H7 (cell line): ENCODE data around the gene ST6GALNAC5. TPM values are rescaled to one million over a fixed set of nuclear protein-coding genes. Genes with fewer than 3 reads are reported as not detected.
A peak's percentile ranks its signal among the peaks of the same experiment; 100 is the strongest.

Experiments used
- DNase-seq: peaks from one replicate; pipeline ENCODE4 v3.0.0; 2012
- H3K27me3 ChIP-seq: 2 replicates; pipeline ENCODE4 v1.6.0; 2011; ENCODE audit warnings: mild to moderate bottlenecking, low read length; ENCODE audit not compliant: control insufficient read depth, insufficient read depth
- H3K36me3 ChIP-seq: replicated peaks from 2 replicates; pipeline ENCODE4 v1.5.1; 2011; ENCODE audit warnings: low read length; ENCODE audit not compliant: control insufficient read depth, insufficient read depth
- H3K4me3 ChIP-seq: 2 replicates; pipeline ENCODE4 v1.5.1; 2011; ENCODE audit warnings: low read depth, mild to moderate bottlenecking, control low read depth, low read length, moderate library complexity; ENCODE audit not compliant: insufficient read depth
- total RNA-seq: library from RNA; depleted of rRNA; stranded (reverse); fragments of >200 nt; shearing (Covaris generic); gene quantifications from 2 replicates; pipeline ENCODE4 v1.2.3, GENCODE V29; 2014

Gene ST6GALNAC5
- total RNA-seq, 1 experiment from 2014 or later = 15.7 TPM

GRCh38 chr1:76854255-76854654 lies 13.0 kb upstream of the ST6GALNAC5 start:
- Histone ChIP-seq H3K4me3 (no peak overlapping the region), H3K27me3 (no peaks in the 10 kb centered on the region), H3K36me3 (no peaks in the 10 kb centered on the region)
- DNase-seq = peak; percentile 49

DNA sequence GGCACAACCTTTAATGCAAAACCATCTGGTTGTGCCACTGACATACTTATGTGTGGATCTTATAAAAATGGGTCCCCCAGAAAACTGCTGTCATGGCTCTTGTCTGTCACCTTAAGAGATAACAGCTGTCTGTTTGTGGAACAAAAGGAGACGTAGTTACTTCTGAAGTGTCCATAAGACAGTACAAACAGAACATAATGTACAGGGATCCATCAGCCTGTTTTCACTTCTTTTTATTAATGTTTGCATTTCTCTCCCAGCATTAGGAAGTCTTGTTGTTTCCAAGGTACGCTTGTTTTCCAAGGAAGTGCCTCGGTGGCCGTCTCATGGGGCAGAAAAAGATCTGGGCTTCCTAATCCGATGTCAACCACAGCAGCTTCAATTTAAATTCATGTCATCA lies 11.2 kb upstream of the ST6GALNAC5 start:
- Histone ChIP-seq H3K36me3 (no peaks in the 10 kb centered on the region), H3K4me3 (no peak overlapping the region), H3K27me3 (no peaks in the 10 kb centered on the region)
- no peak for DNase-seq

DNA sequence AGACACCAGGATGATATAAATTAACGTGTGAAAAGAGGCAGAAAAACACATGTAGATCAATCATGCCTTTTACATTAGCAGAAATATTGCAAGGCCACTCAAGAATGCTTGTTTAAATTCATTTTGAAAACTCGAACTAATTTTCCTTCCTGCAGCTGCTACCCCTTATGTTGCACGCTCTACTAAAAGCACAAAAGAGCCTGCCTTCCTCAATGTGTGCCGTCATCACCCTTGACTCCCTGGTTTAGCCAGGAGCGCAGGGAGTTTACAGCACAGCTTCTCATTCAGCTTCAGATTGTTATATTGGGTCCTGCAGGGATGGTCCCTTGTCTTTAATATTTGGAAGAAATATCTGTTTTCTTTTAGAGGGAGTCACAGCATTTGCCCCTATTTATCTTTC lies 10.1 kb upstream of the ST6GALNAC5 start:
- no peak overlapping the region for H3K4me3 ChIP-seq
- no peaks in the 10 kb centered on the region for H3K36me3 ChIP-seq
- H3K27me3 ChIP-seq = no peaks in the 10 kb centered on the region
- DNase-seq = no peak

DNA sequence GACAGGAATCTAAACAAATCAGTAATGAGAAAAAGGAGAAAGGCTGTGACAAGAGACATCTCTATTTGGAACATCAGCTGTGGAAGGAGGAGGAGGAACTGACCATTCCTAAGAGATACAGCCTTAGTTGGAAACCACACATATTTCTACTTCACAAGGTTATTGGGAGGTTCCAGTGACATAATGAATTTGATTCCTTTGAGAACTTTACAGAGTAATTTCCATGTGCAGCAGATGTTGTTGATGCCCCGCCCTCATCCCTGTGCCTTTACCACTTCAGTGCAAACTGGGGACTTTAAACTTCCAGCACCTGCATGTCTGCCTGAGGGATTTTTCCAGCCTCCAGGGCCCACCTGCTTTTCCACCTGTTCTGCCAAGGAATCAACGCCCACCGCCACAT lies 9.3 kb upstream of the ST6GALNAC5 start:
- DNase-seq = no peak
- no peaks in the 10 kb centered on the region for H3K36me3 ChIP-seq
- no peak overlapping the region for H3K4me3 ChIP-seq
- H3K27me3 ChIP-seq = no peaks in the 10 kb centered on the region

DNA sequence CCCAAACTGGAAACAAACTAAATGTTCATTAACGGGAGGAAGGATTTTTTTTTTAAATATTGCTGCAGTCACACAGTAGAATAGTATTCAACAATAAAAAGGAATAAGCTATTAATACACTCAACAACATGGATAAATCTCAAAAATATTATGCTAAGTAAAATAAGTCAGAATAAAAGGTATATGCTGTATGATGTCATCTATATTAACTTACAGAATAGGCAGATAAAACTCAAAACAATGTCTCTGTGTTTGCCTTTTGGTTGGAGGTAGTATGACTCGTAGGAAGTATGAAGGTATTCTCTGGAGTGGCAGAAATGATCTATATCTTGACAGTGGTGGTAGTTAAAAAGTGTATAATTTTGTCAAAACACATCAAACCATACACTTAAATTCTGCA lies 6.1 kb upstream of the ST6GALNAC5 start:
- H3K36me3 ChIP-seq = no peaks in the 10 kb centered on the region
- H3K4me3 ChIP-seq = no peak overlapping the region
- H3K27me3 ChIP-seq = no peaks in the 10 kb centered on the region
- DNase-seq = no peak

GRCh38 chr1:76862447-76862846 lies 4.8 kb upstream of the ST6GALNAC5 start:
- no peak for DNase-seq
- peaks cover 2% of the 10 kb centered on the region for H3K27me3 ChIP-seq
- no peaks in the 10 kb centered on the region for H3K36me3 ChIP-seq
- H3K4me3 ChIP-seq = no peak overlapping the region

DNA sequence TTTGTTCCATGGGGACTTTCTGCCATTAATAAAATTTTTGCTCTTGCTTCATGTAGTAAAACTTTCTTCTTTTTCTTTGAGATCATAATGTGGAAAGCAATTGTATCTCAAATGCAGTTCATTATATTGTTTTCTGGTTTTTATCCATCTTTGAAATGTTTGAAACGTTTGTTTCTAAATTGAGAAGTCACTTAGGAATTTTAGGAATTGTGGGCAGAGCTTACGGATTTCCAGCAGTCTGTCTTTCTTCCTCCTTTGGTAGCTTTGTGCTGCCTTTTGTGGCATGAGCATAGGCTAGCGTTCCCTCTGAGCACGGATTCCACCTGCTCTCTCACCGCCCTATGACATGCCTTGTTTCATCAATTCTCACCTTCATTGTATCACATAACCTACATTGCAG lies 2.9 kb upstream of the ST6GALNAC5 start:
- H3K4me3 ChIP-seq = no peak overlapping the region
- H3K27me3 ChIP-seq = peaks cover 21% of the 10 kb centered on the region
- no peaks in the 10 kb centered on the region for H3K36me3 ChIP-seq
- DNase-seq = no peak

DNA sequence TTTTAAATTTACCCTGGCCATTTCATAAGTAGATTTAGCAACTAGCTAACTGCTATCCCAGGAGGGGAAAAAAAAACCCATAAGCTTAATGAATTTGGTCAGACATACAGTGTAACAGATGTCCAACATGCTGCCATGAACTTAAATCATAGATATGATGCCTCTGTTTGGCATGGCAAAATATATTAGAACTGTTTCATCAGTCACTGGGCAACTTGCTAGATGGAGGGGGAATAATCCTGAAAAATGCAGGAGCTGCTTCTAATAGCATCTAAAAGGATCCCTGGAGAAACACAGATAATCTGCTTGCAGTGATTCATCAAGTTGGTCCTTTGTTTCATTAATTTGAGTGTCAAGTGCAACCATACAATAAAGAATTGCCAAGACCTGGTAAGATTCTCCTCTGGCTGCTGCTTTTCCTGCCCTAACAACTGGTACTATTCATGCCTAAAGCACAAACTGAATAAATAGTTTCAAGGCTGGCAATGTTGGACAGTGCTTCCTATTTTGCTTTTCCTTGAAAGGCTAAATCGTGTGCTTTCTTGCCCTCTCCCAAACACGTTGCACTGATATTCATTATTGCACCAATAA lies 1.5 kb upstream of the ST6GALNAC5 start:
- H3K4me3 ChIP-seq = no peak overlapping the region
- peaks cover 23% of the 10 kb centered on the region for H3K27me3 ChIP-seq
- no peaks in the 10 kb centered on the region for H3K36me3 ChIP-seq
- no peak for DNase-seq

- Histone ChIP-seq H3K36me3 (no peaks in the 10 kb centered on the region), H3K27me3 (peaks cover 23% of the 10 kb centered on the region), H3K4me3 (no peak overlapping the region)
- DNase-seq = no peak
Measured at GRCh38 chr1:76866566-76866965, 714 bp upstream of the ST6GALNAC5 start.

DNA sequence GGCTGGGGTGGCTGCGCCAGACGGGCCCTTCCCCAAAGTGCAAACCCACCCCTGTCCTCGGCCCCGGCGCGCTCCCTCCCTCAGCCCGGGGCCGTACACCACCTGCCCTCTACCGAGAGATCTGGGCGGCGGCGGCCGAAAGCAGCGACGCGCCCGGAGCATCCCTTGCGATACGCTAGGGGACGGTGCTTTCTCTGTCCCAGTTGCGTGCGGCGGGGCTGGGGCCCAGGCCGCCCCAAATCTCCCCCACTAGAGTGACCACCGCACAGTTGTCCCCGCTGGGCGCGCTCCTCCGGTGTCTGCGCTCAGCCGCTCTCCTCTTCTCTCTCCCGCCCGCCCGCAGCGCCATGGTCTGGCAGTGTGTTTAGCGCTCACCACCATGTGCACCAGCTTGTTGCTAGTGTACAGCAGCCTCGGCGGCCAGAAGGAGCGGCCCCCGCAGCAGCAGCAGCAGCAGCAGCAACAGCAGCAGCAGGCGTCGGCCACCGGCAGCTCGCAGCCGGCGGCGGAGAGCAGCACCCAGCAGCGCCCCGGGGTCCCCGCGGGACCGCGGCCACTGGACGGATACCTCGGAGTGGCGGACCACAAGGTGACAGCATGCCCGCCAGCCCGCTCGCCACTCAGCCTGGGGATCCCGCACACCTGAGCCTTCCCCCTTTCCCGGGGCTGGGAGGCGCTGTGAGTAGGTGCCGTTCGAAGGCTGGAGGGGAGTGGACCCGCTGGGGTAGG lies 1.0 kb downstream of the ST6GALNAC5 start:
- Histone ChIP-seq H3K36me3 (no peaks in the 10 kb centered on the region), H3K4me3 (peak overlapping the region; percentile 93), H3K27me3 (peaks cover 23% of the 10 kb centered on the region)
- peak; percentile 89 for DNase-seq

DNA sequence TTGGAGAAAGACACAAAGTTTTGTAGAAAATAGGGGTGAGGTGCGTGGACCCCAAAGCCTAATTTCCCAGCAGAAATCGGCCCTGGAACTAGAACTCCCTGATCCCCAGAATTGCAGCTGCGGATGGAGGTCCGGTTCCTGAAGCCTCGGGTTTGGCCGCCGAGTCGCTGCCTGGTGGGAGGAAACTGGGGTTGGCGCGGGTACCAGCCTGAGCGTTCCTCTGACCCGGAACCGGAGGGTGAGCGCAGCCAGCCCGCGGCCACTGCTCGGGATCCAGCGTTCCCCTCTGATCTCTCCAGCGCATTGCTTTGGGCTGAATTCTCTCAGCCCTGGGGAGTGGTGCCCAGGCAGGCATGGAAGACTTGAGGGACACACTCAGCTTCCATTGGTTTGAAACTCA lies 1.6 kb downstream of the ST6GALNAC5 start:
- Histone ChIP-seq H3K36me3 (no peaks in the 10 kb centered on the region), H3K27me3 (peaks cover 23% of the 10 kb centered on the region), H3K4me3 (peak overlapping the region; percentile 93)
- peak; percentile 75 for DNase-seq

DNA sequence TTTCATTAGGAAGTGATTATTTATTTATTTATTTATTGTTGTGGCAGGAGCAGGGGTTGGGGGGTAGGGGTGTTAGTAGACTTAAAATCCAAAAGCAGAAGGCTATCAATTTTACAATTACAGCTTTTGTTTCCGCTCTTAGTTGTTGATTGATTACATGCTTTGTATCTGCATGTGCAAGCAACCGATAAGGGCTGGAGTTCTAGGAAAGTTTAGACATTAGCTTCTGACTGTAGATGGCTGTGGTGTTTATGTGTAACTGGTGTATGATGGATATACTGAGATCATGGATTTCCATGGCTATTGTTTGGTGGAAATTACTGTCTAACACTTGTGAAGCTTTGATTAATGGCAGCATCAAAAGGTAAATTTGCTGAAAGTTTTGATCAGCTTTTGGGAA lies 2.8 kb downstream of the ST6GALNAC5 start:
- H3K36me3 ChIP-seq = no peaks in the 10 kb centered on the region
- no peak overlapping the region for H3K4me3 ChIP-seq
- peaks cover 23% of the 10 kb centered on the region for H3K27me3 ChIP-seq
- no peak for DNase-seq

DNA sequence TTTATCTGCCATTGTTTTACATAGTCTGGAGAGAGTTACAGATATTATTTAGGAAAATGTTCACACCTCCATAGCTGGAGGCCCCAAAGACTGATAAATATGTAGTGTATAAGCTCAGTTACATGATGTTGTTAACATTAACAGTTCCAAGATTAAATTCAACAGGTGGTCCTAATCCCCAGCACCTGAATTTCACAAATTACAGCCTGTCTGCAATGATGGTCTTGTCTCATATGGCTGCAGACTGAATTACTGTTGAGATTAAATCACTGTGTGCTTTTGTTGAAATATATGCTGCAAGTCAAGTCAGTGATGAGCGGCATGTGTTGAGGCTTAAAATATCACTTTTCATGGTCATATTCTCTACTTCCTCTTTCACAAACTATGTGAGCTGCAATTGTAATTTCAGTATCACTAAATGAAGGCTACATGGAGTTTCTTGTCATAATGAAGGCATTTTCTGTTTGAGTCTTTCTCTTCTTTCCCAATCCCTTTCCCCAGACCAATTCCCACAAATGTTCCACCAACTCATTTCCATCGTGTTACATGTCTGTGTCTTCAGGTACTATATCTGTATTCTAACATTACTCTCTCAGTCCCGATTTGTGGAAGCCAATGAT lies 4.2 kb downstream of the ST6GALNAC5 start:
- Histone ChIP-seq H3K27me3 (peaks cover 23% of the 10 kb centered on the region), H3K4me3 (no peak overlapping the region), H3K36me3 (no peaks in the 10 kb centered on the region)
- no peak for DNase-seq

DNA sequence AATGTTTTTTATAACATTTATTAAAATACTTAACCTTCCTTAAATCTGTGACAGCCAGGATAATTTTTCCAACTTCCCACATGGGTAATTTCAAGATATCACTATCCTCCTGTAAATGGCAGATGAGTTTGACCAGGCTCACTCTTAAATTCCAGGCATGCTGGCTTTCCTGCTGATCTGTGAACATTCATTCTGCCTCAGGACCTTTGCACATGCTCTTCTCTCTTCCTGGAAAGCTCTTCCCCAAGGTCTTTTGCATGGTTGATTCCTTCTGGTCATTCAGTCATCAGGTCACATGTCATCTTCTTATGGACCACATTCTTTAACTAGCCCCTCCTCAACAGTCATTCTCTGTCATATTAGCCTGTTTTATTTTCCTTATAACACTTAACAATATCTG lies 5.7 kb downstream of the ST6GALNAC5 start:
- H3K4me3 ChIP-seq = no peak overlapping the region
- H3K27me3 ChIP-seq = peaks cover 16% of the 10 kb centered on the region
- DNase-seq = no peak
- H3K36me3 ChIP-seq = no peaks in the 10 kb centered on the region

DNA sequence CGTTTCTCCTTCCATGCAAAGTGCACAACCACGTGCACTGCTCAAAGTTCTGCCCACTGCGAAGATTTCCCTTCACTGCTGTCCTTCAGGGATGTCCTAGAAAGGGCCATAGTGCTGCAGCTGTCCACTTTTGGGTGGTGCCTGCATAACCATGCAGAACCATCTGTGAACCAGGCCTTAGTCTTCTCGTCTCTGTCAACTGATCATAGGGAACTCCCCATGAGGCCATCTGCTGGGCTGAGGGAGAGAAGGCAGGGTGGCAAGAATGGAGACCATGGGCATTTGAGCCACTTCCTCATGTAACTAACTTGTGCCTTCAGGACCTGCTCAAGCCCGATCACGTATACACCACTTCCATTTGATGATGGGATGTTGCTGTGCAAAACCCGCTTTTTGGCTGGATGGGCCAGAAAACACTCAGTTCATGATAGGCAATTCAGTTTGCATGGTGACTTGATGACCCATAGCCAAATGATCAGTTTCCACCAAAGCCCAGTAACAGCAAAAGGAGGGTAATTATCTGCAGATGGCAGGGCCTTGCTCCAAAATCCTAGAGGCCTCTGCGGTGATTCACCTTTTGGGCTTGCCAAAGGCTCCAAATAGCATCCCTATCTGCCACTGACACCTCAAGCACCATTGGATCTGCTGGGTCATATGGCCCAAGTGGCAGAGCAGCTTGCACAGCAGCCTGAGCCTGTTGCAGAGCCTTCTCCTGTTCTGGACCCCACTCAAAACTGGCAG lies 9.5 kb downstream of the ST6GALNAC5 start:
- Histone ChIP-seq H3K4me3 (no peak overlapping the region), H3K27me3 (no peaks in the 10 kb centered on the region), H3K36me3 (no peaks in the 10 kb centered on the region)
- DNase-seq = no peak
